A673 (cell line): Measurements from ENCODE around the gene SVBP. TPM values are rescaled to one million over a fixed set of nuclear protein-coding genes. Genes with fewer than 3 reads are reported as not detected.

ENCODE experiments used
- BruUV-seq: library from RNA; stranded (reverse); fragments of 400-500 nt; replicated peaks from 2 replicates; lab custom pipeline; 2021; lab: Mats Ljungman, UMichigan
- CTCF ChIA-PET: fragments of 300-600 bp; sonication (Branson Sonifier 250); formaldehyde crosslinking; loops from one replicate; lab custom pipeline; 2022; ENCODE audit warnings: antibody characterized with exemption; lab: Charles Lee
- POLR2A ChIA-PET: fragments of 300-600 bp; sonication (Branson Sonifier 250); formaldehyde crosslinking; loops from one replicate; lab custom pipeline; 2022; ENCODE audit warnings: antibody characterized with exemption; ENCODE audit not compliant: low non-redundant PET; lab: Charles Lee
- DNase-seq: peaks from one replicate; pipeline ENCODE4 v3.0.0-alpha.2; 2015; ENCODE audit warnings: low spot score
- H3K27ac ChIP-seq: fragments of 200-600 bp; sonication (generic); 2 replicates; pipeline ENCODE4 v1.5.1; 2016; ENCODE audit warnings: mixed run types, low read depth, mild to moderate bottlenecking, mixed read lengths, antibody characterized with exemption, low read length; ENCODE audit not compliant: poor library complexity, severe bottlenecking
- H3K27me3 ChIP-seq: fragments of 200-600 bp; sonication (generic); replicated peaks from 2 replicates; pipeline ENCODE4 v1.6.1; 2017; ENCODE audit warnings: mixed run types, low read depth, mild to moderate bottlenecking, mixed read lengths, antibody characterized with exemption, low read length; ENCODE audit not compliant: insufficient read depth, poor library complexity
- H3K36me3 ChIP-seq: fragments of 200-600 bp; sonication (generic); 2 replicates; pipeline ENCODE4 v1.6.1; 2016; ENCODE audit warnings: mixed run types, mild to moderate bottlenecking, mixed read lengths, antibody characterized with exemption, low read length; ENCODE audit not compliant: insufficient read depth, poor library complexity, severe bottlenecking
- H3K4me1 ChIP-seq: fragments of 200-600 bp; sonication (generic); 2 replicates; pipeline ENCODE4 v1.6.1; 2017; ENCODE audit warnings: mixed run types, mild to moderate bottlenecking, mixed read lengths, antibody characterized with exemption, low read length; ENCODE audit not compliant: insufficient read depth, poor library complexity, severe bottlenecking
- H3K4me3 ChIP-seq: fragments of 200-600 bp; sonication (generic); 2 replicates; pipeline ENCODE4 v1.5.1; 2016; ENCODE audit warnings: low read depth, mixed run types, mild to moderate bottlenecking, mixed read lengths, low read length; ENCODE audit not compliant: poor library complexity, severe bottlenecking
- H3K9me3 ChIP-seq: fragments of 200-600 bp; sonication (generic); 2 replicates; pipeline ENCODE4 v1.6.1; 2016; ENCODE audit warnings: mixed run types, low read depth, mild to moderate bottlenecking, mixed read lengths, antibody characterized with exemption, low read length; ENCODE audit not compliant: poor library complexity, severe bottlenecking
- CTCF ChIP-seq: fragments of 300-800, 200-600 bp; sonication (generic); conservative IDR thresholded peaks from 2 replicates; pipeline ENCODE4 v1.5.1; 2017; ENCODE audit warnings: low read depth, mild to moderate bottlenecking, antibody characterized with exemption, low read length, moderate library complexity, mixed read lengths
- EZH2 ChIP-seq: fragments of 200-600 bp; sonication (generic); IDR thresholded peaks from 2 replicates; pipeline ENCODE4 v1.6.1; 2017; ENCODE audit warnings: borderline replicate concordance, low read depth, mild to moderate bottlenecking, mixed read lengths, antibody characterized with exemption, low read length; ENCODE audit not compliant: poor library complexity, severe bottlenecking
- intact Hi-C: fragments of 100-400 bp; cut with micrococcal nuclease; formaldehyde crosslinking; loops from one replicate; pipeline ENCODE4 v1.10.0; 2022; ENCODE audit not compliant: unreplicated experiment
- total RNA-seq: library from RNA; stranded (reverse); gene quantifications from 2 replicates; pipeline ENCODE4 v1.2.3, GENCODE V29; 2021

Gene SVBP
- total RNA-seq, 1 experiment from 2014 or later: 50.8 TPM

- BruUV-seq: no TSS peak
- Histone ChIP-seq H3K4me1 (peaks cover 6% of the 10 kb centered on the region), H3K27me3 (no peaks in the 10 kb centered on the region), H3K9me3 (no peaks in the 10 kb centered on the region), H3K4me3 (no peak overlapping the region), H3K27ac (no peak overlapping the region), H3K36me3 (no peaks in the 10 kb centered on the region)
- no peak for TF ChIP-seq EZH2
- no peak for TF ChIP-seq CTCF
- intact Hi-C loops: no loop called here
- CTCF ChIA-PET: no interaction called here
- POLR2A ChIA-PET: no interaction called here
- no peak for DNase-seq
Observed at GRCh38 chr1:42841010-42841409, 23.8 kb upstream of the SVBP start.

- intact Hi-C loops: no loop called here
- no peaks in the 10 kb centered on the region for H3K27me3 ChIP-seq
- POLR2A ChIA-PET: no interaction called here
- CTCF ChIA-PET: no interaction called here
- BruUV-seq: no TSS peak
- H3K4me3 ChIP-seq: no peak overlapping the region
- no peaks in the 10 kb centered on the region for H3K4me1 ChIP-seq
- H3K27ac ChIP-seq: no peak overlapping the region
- TF ChIP-seq EZH2: no peak
- no peak for TF ChIP-seq CTCF
- no peaks in the 10 kb centered on the region for H3K9me3 ChIP-seq
- no peak for DNase-seq
- H3K36me3 ChIP-seq: no peaks in the 10 kb centered on the region
Observed at GRCh38 chr1:42838482-42839190, 21.4 kb upstream of the SVBP start.

- intact Hi-C loops: no loop called here
- POLR2A ChIA-PET: interaction anchor here (0.5 kb wide), 1 partner anchor 10 kb away, joined by 5 read pairs; no protein-coding TSS in a partner anchor
Observed at GRCh38 chr1:42837709-42838108, 20.5 kb upstream of the SVBP start.

More at GRCh38 chr1:42837709-42838108, 20.5 kb upstream of the SVBP start:
- Histone ChIP-seq H3K27me3 (no peaks in the 10 kb centered on the region), H3K9me3 (no peaks in the 10 kb centered on the region), H3K4me3 (no peak overlapping the region), H3K4me1 (no peaks in the 10 kb centered on the region), H3K36me3 (no peaks in the 10 kb centered on the region), H3K27ac (no peak overlapping the region)
- TF ChIP-seq EZH2 (no peak), CTCF (no peak)
- DNase-seq: no peak
- CTCF ChIA-PET: no interaction called here
- BruUV-seq: no TSS peak
